Lung (tissue), 12 donors: ENCODE results near the gene BAG5. TPM values are rescaled to one million over a fixed set of nuclear protein-coding genes. Genes with fewer than 3 reads are reported as not detected.

ENCODE experiments used
- ATAC-seq: fragments of 200-7000 bp; cut with Tn5 transposase; one replicate; pipeline ENCODE4 v1.9.1; 2020; ENCODE audit warnings: moderate number of reproducible peaks; ENCODE audit not compliant: insufficient read depth, low FRiP score
- DNase-seq, 3 donors: peaks; one replicate each; pipeline ENCODE4 v3.0.0-alpha.2; 2013 to 2017
- H3K27ac ChIP-seq, 2 donors: one replicate each; pipeline ENCODE4 v1.5.1; 2013; ENCODE audit warnings: mild to moderate bottlenecking in 2 of 2, moderate library complexity in 2 of 2, control low read depth in 1 of 2, inconsistent platforms in 1 of 2, low read depth in 1 of 2, low read length in 1 of 2
- H3K27me3 ChIP-seq, 3 donors: one replicate each; pipeline ENCODE4 v1.5.1; 2013; ENCODE audit warnings: low read length in 2 of 3; ENCODE audit not compliant: control insufficient read depth in 3 of 3, insufficient read depth in 3 of 3
- H3K36me3 ChIP-seq, 4 donors: one replicate each; pipeline ENCODE4 v1.5.1; 2013; ENCODE audit warnings: low read length in 4 of 4, mild to moderate bottlenecking in 1 of 4, moderate library complexity in 1 of 4; ENCODE audit not compliant: control insufficient read depth in 4 of 4, insufficient read depth in 4 of 4
- H3K4me1 ChIP-seq, 5 donors: one replicate each; pipeline ENCODE4 v1.5.1; 2013; ENCODE audit warnings: low read length in 5 of 5, mild to moderate bottlenecking in 2 of 5, moderate library complexity in 1 of 5; ENCODE audit not compliant: control insufficient read depth in 5 of 5, insufficient read depth in 5 of 5
- H3K4me3 ChIP-seq: one replicate; pipeline ENCODE4 v1.5.1; 2013; ENCODE audit warnings: mild to moderate bottlenecking, control low read depth, moderate library complexity
- H3K9ac ChIP-seq, 2 donors: one replicate each; pipeline ENCODE4 v1.5.1; 2013; ENCODE audit warnings: low read length in 2 of 2, control low read depth in 1 of 2; ENCODE audit not compliant: insufficient read depth in 1 of 2
- H3K9me3 ChIP-seq, 4 donors: one replicate each; pipeline ENCODE4 v1.5.1; 2013; ENCODE audit warnings: low read length in 3 of 4, mild to moderate bottlenecking in 1 of 4, moderate library complexity in 1 of 4; ENCODE audit not compliant: control insufficient read depth in 4 of 4, insufficient read depth in 3 of 4
- WGBS, 2 donors: extraction: QIAGEN DNeasy Blood & Tissue Kit; methylation state at CpG; one replicate each; pipeline ENCODE4 v1.1.7; 2013; 5-methylcytosine and 5-hydroxymethylcytosine counted together
- polyA plus RNA-seq, 2 donors: library from polyadenylated mRNA; stranded (reverse); fragments of 200-250 nt; gene quantifications; one replicate each; pipeline ENCODE4 v1.2.1, GENCODE V29; 2013
- total RNA-seq, 2 donors: library from RNA; depleted of rRNA in 1 of 2; stranded (reverse); fragments of >200 nt in 1 of 2; gene quantifications; one replicate each; pipeline ENCODE4 v1.2.1, GENCODE V29; 2014 to 2021
- TF ChIP-seq, protein P1 (sequence below): IDR thresholded peaks from 2 replicates; pipeline ENCODE4 v1.5.1; 2012; ENCODE audit warnings: mild to moderate bottlenecking; ENCODE audit errors: control extremely low read depth, extremely low read depth
- donor health status: control.
- donor health status: control.
- donor health status: Bipolar disorder and iron deficiency.
- donor health status: healthy.
- donor health status: DM: yes; HTN: yes; CAD: no.

Gene BAG5
- total and polyA plus RNA-seq, 4 donors, result 8.7 to 26.0 (median 18.5) TPM

- H3K27ac ChIP-seq, result peak overlapping the region in 1 of 2 donors; percentile 33
- H3K9me3 ChIP-seq, result no peaks in the 10 kb centered on the region
- peaks cover 0 to 34% (median 20%) of the 10 kb centered on the region in 5 donors for H3K4me1 ChIP-seq
- 47 to 60% methylated on average over 8 to 9 of the region's 9 CpGs for WGBS, 2 donors
- H3K36me3 ChIP-seq, result no peaks in the 10 kb centered on the region
- TF ChIP-seq, protein P1, sequence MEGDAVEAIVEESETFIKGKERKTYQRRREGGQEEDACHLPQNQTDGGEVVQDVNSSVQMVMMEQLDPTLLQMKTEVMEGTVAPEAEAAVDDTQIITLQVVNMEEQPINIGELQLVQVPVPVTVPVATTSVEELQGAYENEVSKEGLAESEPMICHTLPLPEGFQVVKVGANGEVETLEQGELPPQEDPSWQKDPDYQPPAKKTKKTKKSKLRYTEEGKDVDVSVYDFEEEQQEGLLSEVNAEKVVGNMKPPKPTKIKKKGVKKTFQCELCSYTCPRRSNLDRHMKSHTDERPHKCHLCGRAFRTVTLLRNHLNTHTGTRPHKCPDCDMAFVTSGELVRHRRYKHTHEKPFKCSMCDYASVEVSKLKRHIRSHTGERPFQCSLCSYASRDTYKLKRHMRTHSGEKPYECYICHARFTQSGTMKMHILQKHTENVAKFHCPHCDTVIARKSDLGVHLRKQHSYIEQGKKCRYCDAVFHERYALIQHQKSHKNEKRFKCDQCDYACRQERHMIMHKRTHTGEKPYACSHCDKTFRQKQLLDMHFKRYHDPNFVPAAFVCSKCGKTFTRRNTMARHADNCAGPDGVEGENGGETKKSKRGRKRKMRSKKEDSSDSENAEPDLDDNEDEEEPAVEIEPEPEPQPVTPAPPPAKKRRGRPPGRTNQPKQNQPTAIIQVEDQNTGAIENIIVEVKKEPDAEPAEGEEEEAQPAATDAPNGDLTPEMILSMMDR, result peak; percentile 76
- H3K9ac ChIP-seq, result no peak overlapping the region
- DNase-seq (peak in 2 of 3 donors; percentile 55 to 65), ATAC-seq (no peak)
- no peaks in the 10 kb centered on the region for H3K27me3 ChIP-seq
- H3K4me3 ChIP-seq, result no peak overlapping the region
Observed at GRCh38 chr14:103518422-103519042, 43.9 kb downstream of the BAG5 start.

GRCh38 chr14:103517721-103518421 is 44.6 kb downstream of the BAG5 start:
- TF ChIP-seq, protein P1, result no peak
- Histone ChIP-seq H3K27me3 (no peaks in the 10 kb centered on the region), H3K9ac (no peak overlapping the region), H3K4me1 (peaks cover 0 to 32% (median 21%) of the 10 kb centered on the region in 5 donors), H3K9me3 (no peaks in the 10 kb centered on the region), H3K4me3 (no peak overlapping the region), H3K27ac (peak overlapping the region in 1 of 2 donors; percentile 10), H3K36me3 (no peaks in the 10 kb centered on the region)
- ATAC-seq (no peak), DNase-seq (peak; percentile 51 to 60 (median 52))
- 41 to 57% methylated on average over 20 of the region's 20 CpGs for WGBS, 2 donors

GRCh38 chr14:103517174-103517566 is 45.3 kb downstream of the BAG5 start:
- DNase-seq, result no peak
- no peak for ATAC-seq
- H3K9me3 ChIP-seq, result no peaks in the 10 kb centered on the region
- H3K36me3 ChIP-seq, result no peaks in the 10 kb centered on the region
- H3K9ac ChIP-seq, result no peak overlapping the region
- no peaks in the 10 kb centered on the region for H3K27me3 ChIP-seq
- H3K27ac ChIP-seq, result no peak overlapping the region
- no peak overlapping the region for H3K4me3 ChIP-seq
- peaks cover 0 to 36% (median 19%) of the 10 kb centered on the region in 5 donors for H3K4me1 ChIP-seq
- TF ChIP-seq, protein P1, result no peak
- WGBS, 2 donors, result 75 to 90% methylated on average over 10 of the region's 10 CpGs
